G401 (cell line): Measurements from ENCODE around the gene GRHPR. TPM values are rescaled to one million over a fixed set of nuclear protein-coding genes. Genes with fewer than 3 reads are reported as not detected.
"Not testable (repeated sequence)": the region's sequence is repeated elsewhere in the genome, so short reads cannot be mapped to it uniquely, and the experiment has no call there.

Experiments
- DNase-seq: peaks from one replicate; pipeline ENCODE4 v3.0.0-alpha.2; 2015; ENCODE audit warnings: low spot score
- in situ Hi-C: cut with HindIII; loops from 2 replicates; pipeline ENCODE4 v1.10.0; 2016; ENCODE audit warnings: low sequenced_read_pairs, mixed read lengths
- total RNA-seq: library from RNA; depleted of rRNA; stranded (reverse); fragments of >200 nt; shearing (Covaris generic); gene quantifications from 2 replicates; pipeline ENCODE4 v1.2.3, GENCODE V29; 2014

The GRHPR gene
- total RNA-seq, 1 experiment from 2014 or later = 183 TPM

DNA sequence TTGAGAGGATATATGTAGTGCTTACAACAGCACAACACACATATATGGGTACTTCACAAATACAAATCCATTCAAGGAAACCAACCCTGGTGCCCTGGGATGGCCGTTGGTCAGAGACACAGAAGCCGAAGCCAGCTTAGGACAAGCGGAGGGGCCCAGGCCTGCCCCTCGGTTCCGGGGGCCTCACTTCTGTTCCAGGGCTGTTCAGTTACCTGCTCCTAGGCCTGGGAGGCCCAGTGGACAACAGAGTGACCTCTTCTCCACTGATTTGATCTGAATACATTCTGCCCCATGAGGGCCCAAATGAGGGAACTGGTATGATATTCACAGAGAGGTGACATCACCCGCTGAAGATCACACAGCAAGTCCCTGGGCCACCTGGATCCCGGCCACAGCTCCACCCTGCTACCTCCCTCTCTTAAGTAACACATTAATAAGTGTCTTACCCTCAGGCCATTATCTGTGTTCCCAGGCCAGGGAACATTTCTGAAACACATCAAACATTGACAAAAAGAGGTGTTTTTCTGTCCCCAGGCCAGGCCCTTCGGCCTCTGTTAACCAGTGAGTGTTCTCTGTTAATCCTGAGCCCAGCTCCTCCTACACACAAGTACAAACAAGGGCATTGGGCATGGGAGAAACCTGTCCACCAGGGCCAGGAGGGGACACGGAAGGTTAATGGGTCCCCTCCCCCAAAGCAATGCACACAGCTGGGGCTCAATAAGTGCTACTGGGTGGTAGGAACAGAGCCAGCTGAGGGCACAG is 4.5 kb upstream of the GRHPR start:
- in situ Hi-C loops = no loop called here
- DNase-seq = no peak

DNA sequence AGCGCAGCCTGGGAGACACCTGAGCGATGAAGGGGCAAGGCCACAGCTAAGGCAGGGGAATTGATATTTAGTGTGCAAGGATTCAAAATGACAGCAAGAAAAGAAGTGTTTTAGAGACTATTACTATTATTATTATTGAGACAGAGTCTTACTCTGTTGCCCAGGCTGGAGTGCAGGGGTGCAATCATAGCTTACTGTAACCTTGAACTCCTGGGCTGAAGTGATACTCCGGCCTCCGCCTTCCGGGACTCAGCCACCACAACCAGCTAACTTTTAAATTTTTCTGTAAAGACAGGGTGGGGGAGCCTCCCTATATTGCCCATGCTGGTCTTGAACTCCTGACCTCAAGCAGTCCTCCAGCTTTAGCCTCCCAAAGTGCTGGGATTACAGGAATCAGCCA is 3.3 kb upstream of the GRHPR start:
- no peak for DNase-seq
- in situ Hi-C loops = no loop called here

DNA sequence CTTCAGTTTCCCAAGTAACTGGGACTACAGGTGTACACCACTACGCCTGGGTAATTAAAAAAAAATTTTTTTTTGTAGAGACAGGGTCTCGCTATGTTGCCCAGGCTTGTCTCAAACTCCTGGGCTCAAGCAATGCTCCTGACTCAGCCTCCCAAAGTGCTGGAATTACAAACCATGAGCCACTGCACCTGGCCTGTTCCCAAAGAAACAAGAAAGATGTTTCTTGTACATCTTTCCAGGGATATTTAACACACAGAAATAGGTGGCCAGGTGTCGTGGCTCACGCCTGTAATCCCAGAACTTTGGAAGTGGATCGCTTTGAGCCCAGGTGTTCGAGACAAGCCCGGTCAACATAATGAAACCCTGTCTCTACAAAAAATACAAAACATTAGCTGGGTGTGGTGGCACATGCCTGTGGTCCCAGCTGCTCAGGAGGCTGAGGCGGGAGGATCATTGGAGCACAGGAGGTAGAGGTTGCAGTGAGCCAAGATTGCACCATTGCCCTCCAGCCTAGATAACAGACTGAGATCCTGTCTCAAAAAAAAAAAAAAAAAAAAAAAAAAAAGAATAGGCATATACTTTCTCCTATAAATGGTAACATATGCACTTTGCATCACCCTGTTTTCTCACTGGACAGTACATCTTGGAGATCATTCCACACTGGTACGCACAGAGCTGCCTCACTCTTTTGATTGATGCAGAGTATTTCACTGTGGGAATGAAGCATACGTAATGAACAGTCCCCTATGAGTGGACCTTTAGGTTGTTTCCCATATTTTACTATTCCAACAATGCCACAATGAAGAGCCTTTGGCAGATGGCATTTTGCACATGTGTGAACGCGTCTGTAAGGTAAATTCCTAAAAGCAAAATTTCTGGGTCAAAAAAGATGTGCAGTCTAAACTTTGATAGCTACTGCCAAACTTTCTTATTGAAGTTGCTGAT is 2.0 kb upstream of the GRHPR start:
- in situ Hi-C loops = no loop called here
- DNase-seq = no peak

DNA sequence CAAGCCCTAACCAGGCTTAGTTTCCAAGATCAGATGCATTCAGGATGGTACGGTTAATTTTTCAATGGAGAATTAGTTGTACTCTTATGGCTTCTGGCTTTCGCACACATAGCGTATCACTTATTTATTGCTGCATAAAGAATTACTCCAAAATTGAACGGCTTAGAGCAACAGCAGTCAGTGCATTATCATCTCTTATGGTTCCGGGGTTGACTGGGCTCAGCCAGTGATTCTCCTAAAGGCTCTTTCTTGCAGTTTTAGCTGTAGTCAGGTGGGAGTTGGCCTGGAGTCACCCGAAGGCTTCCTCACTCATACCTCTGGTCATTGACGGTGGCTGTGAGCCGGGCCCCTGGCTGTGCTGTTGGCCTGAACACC is 595 bp upstream of the GRHPR start:
- no peak for DNase-seq
- in situ Hi-C loops = no loop called here

DNA sequence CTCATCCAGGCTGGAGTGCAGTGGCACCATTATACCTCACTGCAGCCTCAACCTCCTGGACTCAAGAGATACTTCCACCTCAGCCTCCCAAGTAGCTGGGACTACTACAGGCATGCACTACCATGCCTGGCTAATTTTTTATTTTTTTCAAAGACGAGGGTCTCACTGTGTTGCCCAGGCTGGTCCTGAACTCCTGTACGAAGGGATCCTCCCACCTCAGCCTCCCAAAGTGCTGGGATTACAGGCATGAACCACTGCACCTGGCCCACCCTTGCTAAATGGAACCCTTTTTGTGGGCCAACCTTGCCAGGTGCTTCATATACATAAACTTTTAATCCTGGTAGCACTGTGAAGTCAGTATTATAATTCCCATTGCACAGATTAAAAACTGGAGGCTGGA is 1.0 kb downstream of the GRHPR start:
- DNase-seq = no peak
- in situ Hi-C loops = no loop called here

DNA sequence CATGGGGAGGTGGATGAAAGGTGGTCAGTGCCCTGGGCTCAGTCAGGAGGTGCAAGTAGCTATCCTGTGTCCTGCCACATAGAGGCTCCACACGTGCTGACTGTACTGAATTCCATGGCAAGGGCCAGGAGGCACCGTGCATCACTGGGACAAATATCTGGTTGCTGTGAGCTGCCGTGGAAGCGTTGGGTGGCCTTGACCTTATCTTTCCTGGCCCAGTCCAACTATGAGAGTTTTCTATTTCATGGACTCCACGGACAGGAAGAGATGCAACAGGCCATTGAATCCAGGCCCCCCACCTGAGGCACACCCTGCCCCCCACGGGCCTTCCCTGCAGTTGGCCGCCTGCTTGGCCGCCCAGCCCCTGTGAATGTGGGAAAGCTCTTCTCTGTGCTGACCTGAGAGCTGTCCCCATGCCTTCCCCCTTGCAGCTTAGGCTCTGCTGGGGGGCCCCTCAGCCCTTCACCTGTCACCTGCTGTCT is 1.7 kb downstream of the GRHPR start:
- DNase-seq = no peak
- in situ Hi-C loops = no loop called here

DNA sequence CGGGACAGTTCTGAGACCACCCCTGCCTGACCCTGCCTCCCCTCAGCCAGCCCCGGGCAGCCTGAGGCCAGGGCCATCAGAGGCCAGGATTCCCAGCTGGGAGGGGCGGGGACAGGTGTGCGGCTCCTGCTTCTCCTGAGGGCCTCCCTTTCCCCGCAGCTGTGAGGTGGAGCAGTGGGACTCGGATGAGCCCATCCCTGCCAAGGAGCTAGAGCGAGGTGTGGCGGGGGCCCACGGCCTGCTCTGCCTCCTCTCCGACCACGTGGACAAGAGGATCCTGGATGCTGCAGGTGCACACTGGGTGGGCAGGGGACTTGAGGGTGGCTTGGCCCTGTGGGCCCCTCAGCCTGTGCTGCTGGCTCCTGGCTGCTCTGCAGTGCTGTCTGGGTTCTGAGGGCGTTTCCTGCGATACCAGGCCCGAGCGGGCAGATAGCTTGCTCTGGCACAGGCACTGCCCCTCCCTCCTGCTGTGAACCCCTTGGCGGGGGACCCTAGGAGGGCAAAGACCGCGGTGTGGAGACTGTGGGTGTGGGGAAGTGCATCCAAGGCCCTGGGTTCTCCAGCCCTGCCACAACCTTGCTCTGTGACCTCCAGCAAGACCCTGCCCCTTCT is 2.3 kb downstream of the GRHPR start:
- no peak for DNase-seq
- in situ Hi-C loops = no loop called here

DNA sequence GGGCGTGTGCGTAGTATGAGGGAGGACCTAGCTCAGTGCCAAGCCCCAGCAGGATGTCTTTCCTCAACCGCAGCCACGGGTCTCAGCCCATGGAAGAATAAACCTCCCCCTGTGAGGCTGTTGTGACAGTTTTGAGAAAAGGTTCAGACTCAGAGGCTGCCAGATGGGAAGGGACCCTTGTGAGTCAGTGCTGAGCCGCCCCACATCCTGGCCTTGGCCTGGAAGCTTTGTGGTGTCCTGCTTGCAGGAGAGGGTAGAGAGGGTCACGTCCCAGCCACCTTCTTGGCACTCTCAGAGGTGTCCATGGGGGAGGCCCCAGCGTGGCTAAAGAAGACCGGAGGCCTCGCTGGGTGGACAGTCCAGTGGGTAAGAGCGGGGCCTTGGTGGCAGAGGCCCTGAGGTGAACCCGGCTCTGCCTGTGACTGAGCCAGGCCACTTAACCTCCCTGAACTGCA is 2.8 kb downstream of the GRHPR start:
- DNase-seq = no peak
- in situ Hi-C loops = no loop called here

DNA sequence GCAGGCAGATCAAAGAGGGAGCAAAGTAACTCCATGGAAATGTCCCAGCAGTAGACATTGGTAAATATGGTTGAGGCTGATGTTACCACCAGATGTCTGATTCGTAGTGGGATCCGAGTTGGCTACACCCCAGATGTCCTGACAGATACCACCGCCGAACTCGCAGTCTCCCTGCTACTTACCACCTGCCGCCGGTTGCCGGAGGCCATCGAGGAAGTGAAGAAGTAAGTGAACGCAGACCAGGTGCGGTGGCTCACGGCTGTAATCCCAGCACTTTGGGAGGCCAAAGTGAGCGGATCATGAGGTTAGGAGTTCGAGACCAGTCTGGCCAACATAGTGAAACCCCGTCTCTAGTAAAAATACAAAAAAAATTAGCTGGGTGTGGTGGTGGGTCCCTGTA is 3.9 kb downstream of the GRHPR start:
- DNase-seq, in situ Hi-C loops: not testable (repeated sequence)

DNA sequence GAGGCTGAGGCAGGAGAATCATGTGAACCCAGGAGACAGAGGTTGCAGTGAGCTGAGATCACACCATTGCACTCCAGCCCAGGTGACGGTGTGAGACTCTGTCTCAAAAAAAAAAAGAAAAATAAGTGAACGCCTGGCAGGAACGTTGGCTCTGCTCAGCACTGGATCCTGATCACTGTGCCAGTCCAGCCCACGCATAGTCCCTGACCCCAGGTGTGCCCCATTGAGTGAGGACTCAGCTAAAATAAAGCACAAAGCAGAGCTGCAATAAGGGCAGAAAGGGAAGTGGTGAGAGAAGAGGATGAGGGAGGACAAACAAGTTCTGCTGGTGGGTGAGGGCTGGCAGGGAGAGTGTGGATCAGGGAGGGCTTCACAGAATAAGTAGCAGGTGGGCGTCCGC is 4.3 kb downstream of the GRHPR start:
- DNase-seq = no peak
- in situ Hi-C loops = no loop called here

DNA sequence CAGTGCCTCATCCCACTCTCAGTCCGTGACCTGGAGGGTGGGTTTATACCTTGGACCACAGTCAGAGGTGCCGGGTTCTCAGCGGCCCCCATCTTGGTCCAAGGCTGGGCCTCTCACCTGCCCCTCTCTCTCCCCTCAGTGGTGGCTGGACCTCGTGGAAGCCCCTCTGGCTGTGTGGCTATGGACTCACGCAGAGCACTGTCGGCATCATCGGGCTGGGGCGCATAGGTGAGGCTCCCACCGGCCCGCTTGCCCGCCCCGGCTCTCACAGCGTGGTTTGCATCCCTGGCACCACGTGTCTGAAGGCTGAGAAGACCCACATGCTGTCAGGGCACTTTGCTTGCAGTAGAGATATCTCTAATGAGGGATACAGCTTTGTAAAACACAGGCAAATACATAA is 5.8 kb downstream of the GRHPR start:
- DNase-seq = no peak
- in situ Hi-C loops = no loop called here

DNA sequence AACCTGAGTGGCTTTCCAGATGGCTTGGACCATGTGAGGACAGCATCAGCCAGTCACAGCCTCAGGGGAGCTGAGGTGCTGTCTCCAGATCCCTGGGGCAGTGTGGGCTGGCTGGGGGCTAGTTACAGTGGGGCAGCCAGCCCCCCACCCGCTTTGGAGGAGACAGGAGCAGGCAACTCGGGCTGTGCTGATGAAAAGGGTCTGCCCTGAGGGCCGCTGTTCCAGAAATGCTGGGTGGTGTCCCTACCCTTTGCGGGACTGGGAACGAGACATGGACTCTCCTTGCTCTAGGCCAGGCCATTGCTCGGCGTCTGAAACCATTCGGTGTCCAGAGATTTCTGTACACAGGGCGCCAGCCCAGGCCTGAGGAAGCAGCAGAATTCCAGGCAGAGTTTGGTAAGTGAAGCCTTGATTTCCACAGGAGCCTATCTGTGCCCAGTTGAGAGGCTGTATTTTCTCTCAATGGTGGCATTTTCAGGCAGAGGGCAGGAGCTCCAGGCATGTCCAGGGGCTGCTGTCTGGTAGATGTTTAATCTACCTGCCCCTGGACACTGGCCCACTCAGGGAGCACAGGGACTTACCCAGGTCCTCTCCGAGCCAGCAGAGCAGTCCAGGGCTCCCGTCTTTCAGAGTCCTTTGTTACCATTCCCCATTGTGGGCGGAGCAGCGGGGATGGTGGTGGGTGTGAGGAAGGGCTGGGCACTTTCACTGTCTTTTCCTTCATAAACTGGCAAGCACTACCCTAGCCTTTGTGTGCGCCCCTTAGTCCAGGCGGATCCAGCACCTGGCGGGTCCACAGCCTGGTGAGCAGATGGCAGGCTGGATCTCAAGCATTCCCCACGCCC is 7.2 kb downstream of the GRHPR start:
- no peak for DNase-seq
- in situ Hi-C loops = no loop called here

DNA sequence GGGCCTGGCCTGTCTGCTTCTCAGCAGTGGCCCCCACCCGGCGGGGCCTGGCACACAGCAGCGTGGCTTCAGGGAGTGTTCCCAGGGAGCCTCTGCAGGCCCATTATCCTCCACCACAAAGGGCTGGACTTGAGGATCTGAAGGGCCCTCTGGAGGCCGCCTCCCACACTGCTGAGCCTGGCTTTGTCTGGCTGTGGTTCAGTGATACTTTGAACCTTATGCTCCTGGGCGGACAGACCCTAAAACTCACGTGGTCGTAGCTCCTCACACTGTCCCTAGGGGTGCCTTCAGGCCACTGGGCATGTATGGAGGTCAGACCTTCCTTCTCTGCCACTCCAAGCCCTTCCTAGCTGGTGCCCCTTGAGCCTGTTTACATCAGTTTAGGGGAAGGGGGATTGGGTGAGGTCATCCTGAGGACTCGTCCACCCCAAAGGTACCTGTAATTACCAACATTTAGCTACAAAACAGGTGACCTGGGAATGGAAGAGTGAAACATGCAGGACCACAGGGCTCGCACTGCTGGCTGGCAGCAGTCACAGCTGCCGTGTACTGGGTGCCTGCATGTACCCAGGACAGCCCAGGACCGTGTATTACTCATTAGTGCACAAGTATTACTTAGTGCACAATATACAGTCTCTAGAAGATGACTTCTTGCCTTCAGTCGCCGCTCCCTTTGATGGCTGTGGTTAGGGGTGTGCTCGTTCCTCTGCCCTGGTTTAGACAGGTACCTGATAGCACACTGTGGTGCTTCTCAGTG is 8.5 kb downstream of the GRHPR start:
- DNase-seq = peak; percentile 25
- in situ Hi-C loops = no loop called here

DNA sequence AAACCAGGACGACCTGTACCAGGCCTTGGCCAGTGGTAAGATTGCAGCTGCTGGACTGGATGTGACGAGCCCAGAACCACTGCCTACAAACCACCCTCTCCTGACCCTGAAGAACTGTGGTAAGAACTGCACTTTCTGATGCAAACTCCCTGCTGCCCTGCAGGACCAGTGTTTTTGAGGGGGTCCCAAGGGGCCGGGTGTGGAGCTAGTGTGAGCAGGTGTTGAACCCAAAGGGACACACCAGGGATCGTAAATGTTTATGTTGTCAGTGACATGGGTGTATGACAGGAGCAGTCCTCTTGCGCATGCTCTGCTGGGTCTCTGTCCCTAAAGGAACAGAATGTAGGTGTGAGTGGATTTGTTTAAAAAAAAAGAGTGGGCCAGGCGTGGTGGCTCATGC is 9.5 kb downstream of the GRHPR start:
- no peak for DNase-seq
- in situ Hi-C loops = no loop called here

DNA sequence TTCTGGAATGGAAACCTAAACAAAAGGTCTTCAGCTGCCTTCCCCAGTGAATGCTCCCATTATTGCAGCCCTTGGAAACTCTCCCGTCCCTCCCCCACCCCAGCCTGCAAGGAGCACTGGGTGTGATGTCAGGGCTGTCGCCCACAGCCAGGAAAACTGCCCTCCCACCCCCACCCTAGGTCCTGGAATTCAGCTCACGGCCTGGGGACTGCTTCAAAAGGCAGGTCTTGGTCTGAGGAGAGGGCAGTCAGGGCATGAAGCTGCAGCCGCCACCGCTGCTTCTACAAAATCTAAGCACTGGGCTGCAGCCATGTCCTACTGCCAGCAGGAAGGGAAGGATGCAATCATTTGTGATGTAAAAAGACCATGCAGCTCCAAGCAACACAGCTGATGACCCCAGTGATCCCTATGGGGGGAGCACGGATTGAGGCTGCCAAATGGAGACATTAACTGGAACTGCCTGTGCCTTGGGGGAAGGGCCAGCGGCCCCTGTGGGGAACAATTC is 11.4 kb downstream of the GRHPR start:
- in situ Hi-C loops = no loop called here
- peak; percentile 30 for DNase-seq

DNA sequence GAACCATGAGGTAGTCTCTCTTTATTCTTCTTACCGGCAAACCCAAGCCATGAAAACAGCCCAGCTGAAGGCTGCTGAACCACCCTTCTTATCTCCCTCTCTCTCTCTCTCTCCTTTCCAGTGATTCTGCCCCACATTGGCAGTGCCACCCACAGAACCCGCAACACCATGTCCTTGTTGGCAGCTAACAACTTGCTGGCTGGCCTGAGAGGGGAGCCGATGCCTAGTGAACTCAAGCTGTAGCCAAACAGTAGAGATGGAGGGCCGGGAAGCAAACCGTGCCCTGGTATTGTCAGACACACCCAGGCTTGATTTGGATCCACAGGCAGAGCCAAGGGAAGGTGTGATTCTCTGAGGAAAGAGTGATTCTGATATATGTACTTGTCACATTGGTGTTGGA is 14.0 kb downstream of the GRHPR start:
- peak; percentile 27 for DNase-seq
- in situ Hi-C loops = no loop called here

DNA sequence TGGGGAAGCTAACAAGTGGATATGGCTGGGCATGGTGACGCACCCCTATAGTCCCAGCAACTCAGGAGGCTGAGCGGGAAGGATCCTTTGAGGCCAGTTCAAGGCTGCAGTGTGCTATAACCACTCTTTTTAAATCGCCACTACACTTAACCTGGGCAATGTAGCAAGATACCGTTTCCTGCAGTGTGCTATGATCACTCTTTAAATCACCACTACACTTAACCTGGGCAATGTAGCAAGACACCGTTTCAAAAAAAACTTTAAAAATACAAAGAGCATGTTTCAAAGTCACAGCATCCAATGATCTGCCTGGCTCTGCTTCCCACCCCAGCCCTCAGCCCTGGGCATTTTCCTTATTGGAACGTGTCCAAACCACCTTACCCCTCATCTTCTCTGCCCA is 14.5 kb downstream of the GRHPR start:
- in situ Hi-C loops = no loop called here
- no peak for DNase-seq

DNA sequence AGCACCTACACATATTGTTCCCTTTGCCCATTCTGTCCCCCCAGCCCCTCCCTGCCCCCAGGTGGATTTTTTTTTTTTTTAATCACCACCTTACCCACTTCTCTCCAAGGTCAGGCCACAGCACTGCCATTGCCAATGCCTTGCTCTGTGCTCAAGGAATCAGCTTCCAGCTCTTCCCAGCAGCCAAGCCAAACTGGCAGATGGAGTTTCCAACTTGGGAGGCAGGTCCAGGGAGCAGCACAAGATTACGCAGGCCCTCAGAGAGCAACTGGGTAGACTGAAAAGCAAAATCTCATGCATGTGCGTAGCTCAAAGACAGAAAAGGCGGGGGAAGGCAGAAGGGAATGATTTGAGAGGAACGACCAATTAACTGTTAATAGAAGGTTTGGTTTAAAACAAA is 15.1 kb downstream of the GRHPR start:
- peak; percentile 77 for DNase-seq
- in situ Hi-C loops = no loop called here
